ENCODE results near the gene STXBP5. TPM values are rescaled to one million over a fixed set of nuclear protein-coding genes. Genes with fewer than 3 reads are reported as not detected.
A peak's percentile ranks its signal among the peaks of the same experiment; 100 is the strongest.

The STXBP5 gene
- total and polyA plus RNA-seq, 2 experiments from 2014 or later, result 4.9 to 49.9 TPM

GRCh38 chr6:147429794-147430193, 225.6 kb downstream of the STXBP5 start:
- Histone ChIP-seq H4K20me1 (ENCODE audit: insufficient read depth) (no peaks in the 10 kb centered on the region), H3K79me2 (ENCODE audit: insufficient read depth) (no peaks in the 10 kb centered on the region), H3K27me3 (replicated peaks; ENCODE audit: insufficient read depth) (no peaks in the 10 kb centered on the region; the same call in 1 of the 2 replicates), H3K27ac (no peak overlapping the region), H3K4me3 (no peak overlapping the region), H3K4me2 (ENCODE audit: unreplicated experiment) (no peak overlapping the region), H3K4me1 (ENCODE audit: insufficient read depth) (no peaks in the 10 kb centered on the region), H3K36me3 (ENCODE audit: low read depth) (no peaks in the 10 kb centered on the region), H3F3A (ENCODE audit: insufficient read depth) (no peaks in the 10 kb centered on the region), H3K9me3 (ENCODE audit: low read depth) (no peaks in the 10 kb centered on the region), H2AFZ (no peak overlapping the region), H3K9ac (no peak overlapping the region), H3K9me2 (ENCODE audit: insufficient read depth) (no peaks in the 10 kb centered on the region)
- no peak for TF ChIP-seq EZH2phosphoT487 (IDR thresholded peaks at IDR 0.05; ENCODE audit: insufficient read depth, low read depth)
- TF ChIP-seq EZH2 (IDR thresholded peaks at IDR 0.05; ENCODE audit: insufficient read depth, poor library complexity, severe bottlenecking), result no peak
- in situ Hi-C loops (cut with MboI), result no loop called here
- no peak for DNase-seq
- WGBS, 2 experiments (ENCODE audit: low coverage in 1 of 2, low lambda C conversion rate in 2 of 2, missing lambda C conversion rate in 2 of 2), result 9 to 14% methylated on average over 3 of the region's 3 CpGs

- in situ Hi-C loops (cut with MboI), result no loop called here
- DNase-seq, result no peak
- Histone ChIP-seq H3K4me1 (ENCODE audit: insufficient read depth) (no peaks in the 10 kb centered on the region), H3K27me3 (replicated peaks; ENCODE audit: insufficient read depth) (no peaks in the 10 kb centered on the region; the same call in 1 of the 2 replicates), H3K79me2 (ENCODE audit: insufficient read depth) (no peaks in the 10 kb centered on the region), H3F3A (ENCODE audit: insufficient read depth) (no peaks in the 10 kb centered on the region), H2AFZ (no peak overlapping the region), H3K4me3 (no peak overlapping the region), H3K9me3 (ENCODE audit: low read depth) (no peaks in the 10 kb centered on the region), H3K9me2 (ENCODE audit: insufficient read depth) (no peaks in the 10 kb centered on the region), H3K36me3 (ENCODE audit: low read depth) (no peaks in the 10 kb centered on the region), H3K9ac (no peak overlapping the region), H4K20me1 (ENCODE audit: insufficient read depth) (no peaks in the 10 kb centered on the region), H3K27ac (no peak overlapping the region), H3K4me2 (ENCODE audit: unreplicated experiment) (no peak overlapping the region)
- TF ChIP-seq EZH2phosphoT487 (IDR thresholded peaks at IDR 0.05; ENCODE audit: insufficient read depth, low read depth) (no peak), EZH2 (IDR thresholded peaks at IDR 0.05; ENCODE audit: insufficient read depth, poor library complexity, severe bottlenecking) (no peak)
- WGBS, 2 experiments (ENCODE audit: low coverage in 1 of 2, low lambda C conversion rate in 2 of 2, missing lambda C conversion rate in 2 of 2), result 33% methylated on average over 2 of the region's 2 CpGs
Observed at GRCh38 chr6:147430811-147431210, 226.6 kb downstream of the STXBP5 start.

DNA sequence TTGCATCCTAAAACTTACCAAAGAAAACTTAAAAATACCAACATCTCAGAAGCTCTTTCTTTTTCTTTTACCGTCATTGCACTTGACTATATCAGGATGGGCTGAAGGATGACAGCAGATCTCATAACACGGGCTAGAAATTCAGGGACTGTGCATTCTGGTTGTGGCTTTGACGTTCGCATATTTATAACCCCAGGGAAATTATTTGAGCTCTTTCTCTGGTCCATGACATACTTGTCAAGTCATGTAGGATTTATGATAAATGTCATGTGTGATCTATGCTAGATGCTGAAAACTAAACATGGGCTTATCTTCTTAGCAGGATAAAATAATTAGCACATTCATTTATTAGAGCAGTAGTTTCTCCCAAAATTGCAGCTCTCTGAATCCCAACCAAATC, 229.9 kb downstream of the STXBP5 start:
- TF ChIP-seq EZH2phosphoT487 (IDR thresholded peaks at IDR 0.05; ENCODE audit: insufficient read depth, low read depth) (no peak), EZH2 (IDR thresholded peaks at IDR 0.05; ENCODE audit: insufficient read depth, poor library complexity, severe bottlenecking) (no peak)
- H3F3A ChIP-seq (ENCODE audit: insufficient read depth), result no peaks in the 10 kb centered on the region
- H3K4me3 ChIP-seq, result no peak overlapping the region
- no peaks in the 10 kb centered on the region for H3K27me3 ChIP-seq (replicated peaks; ENCODE audit: insufficient read depth)
- WGBS, 2 experiments (ENCODE audit: low coverage in 1 of 2, low lambda C conversion rate in 2 of 2, missing lambda C conversion rate in 2 of 2), result 25% methylated on average over 4 of the region's 4 CpGs
- no peaks in the 10 kb centered on the region for H3K36me3 ChIP-seq (ENCODE audit: low read depth)
- H3K79me2 ChIP-seq (ENCODE audit: insufficient read depth), result no peaks in the 10 kb centered on the region
- DNase-seq, result no peak
- no peaks in the 10 kb centered on the region for H3K4me1 ChIP-seq (ENCODE audit: insufficient read depth)
- H2AFZ ChIP-seq, result no peak overlapping the region
- H3K27ac ChIP-seq, result no peak overlapping the region
- no peaks in the 10 kb centered on the region for H3K9me3 ChIP-seq (ENCODE audit: low read depth)
- no peaks in the 10 kb centered on the region for H3K9me2 ChIP-seq (ENCODE audit: insufficient read depth)
- H3K9ac ChIP-seq, result no peak overlapping the region
- in situ Hi-C loops (cut with MboI), result no loop called here
- H3K4me2 ChIP-seq (ENCODE audit: unreplicated experiment), result no peak overlapping the region
- H4K20me1 ChIP-seq (ENCODE audit: insufficient read depth), result no peaks in the 10 kb centered on the region

- Histone ChIP-seq H3K27me3 (replicated peaks; ENCODE audit: insufficient read depth) (no peaks in the 10 kb centered on the region), H3F3A (ENCODE audit: insufficient read depth) (no peaks in the 10 kb centered on the region), H3K4me2 (ENCODE audit: unreplicated experiment) (no peak overlapping the region), H3K9me2 (ENCODE audit: insufficient read depth) (no peaks in the 10 kb centered on the region), H3K79me2 (ENCODE audit: insufficient read depth) (no peaks in the 10 kb centered on the region), H3K9ac (no peak overlapping the region), H3K4me3 (no peak overlapping the region), H3K36me3 (ENCODE audit: low read depth) (no peaks in the 10 kb centered on the region), H2AFZ (no peak overlapping the region), H3K9me3 (ENCODE audit: low read depth) (no peaks in the 10 kb centered on the region), H3K27ac (no peak overlapping the region), H4K20me1 (ENCODE audit: insufficient read depth) (no peaks in the 10 kb centered on the region), H3K4me1 (ENCODE audit: insufficient read depth) (no peaks in the 10 kb centered on the region)
- in situ Hi-C loops (cut with MboI), result no loop called here
- WGBS, 2 experiments (ENCODE audit: low coverage in 1 of 2, low lambda C conversion rate in 2 of 2, missing lambda C conversion rate in 2 of 2), result 3 to 5% methylated on average over 4 of the region's 4 CpGs
- DNase-seq, result peak; percentile 2
- TF ChIP-seq EZH2phosphoT487 (IDR thresholded peaks at IDR 0.05; ENCODE audit: insufficient read depth, low read depth) (no peak), EZH2 (IDR thresholded peaks at IDR 0.05; ENCODE audit: insufficient read depth, poor library complexity, severe bottlenecking) (no peak)
Observed at GRCh38 chr6:147434516-147434915, 230.3 kb downstream of the STXBP5 start.

GRCh38 chr6:147437615-147438014, 233.4 kb downstream of the STXBP5 start:
- no peaks in the 10 kb centered on the region for H3K36me3 ChIP-seq (ENCODE audit: low read depth)
- no peaks in the 10 kb centered on the region for H3K27me3 ChIP-seq (replicated peaks; ENCODE audit: insufficient read depth)
- no peak overlapping the region for H2AFZ ChIP-seq
- H3K9ac ChIP-seq, result no peak overlapping the region
- no peaks in the 10 kb centered on the region for H3K9me3 ChIP-seq (ENCODE audit: low read depth)
- no peaks in the 10 kb centered on the region for H3K79me2 ChIP-seq (ENCODE audit: insufficient read depth)
- TF ChIP-seq EZH2 (IDR thresholded peaks at IDR 0.05; ENCODE audit: insufficient read depth, poor library complexity, severe bottlenecking) (no peak), EZH2phosphoT487 (IDR thresholded peaks at IDR 0.05; ENCODE audit: insufficient read depth, low read depth) (no peak)
- no peak for DNase-seq
- H3F3A ChIP-seq (ENCODE audit: insufficient read depth), result no peaks in the 10 kb centered on the region
- H3K27ac ChIP-seq, result no peak overlapping the region
- no peaks in the 10 kb centered on the region for H3K4me1 ChIP-seq (ENCODE audit: insufficient read depth)
- no peak overlapping the region for H3K4me2 ChIP-seq (ENCODE audit: unreplicated experiment)
- H3K4me3 ChIP-seq, result no peak overlapping the region
- H3K9me2 ChIP-seq (ENCODE audit: insufficient read depth), result no peaks in the 10 kb centered on the region
- H4K20me1 ChIP-seq (ENCODE audit: insufficient read depth), result no peaks in the 10 kb centered on the region
- in situ Hi-C loops (cut with MboI), result no loop called here
- WGBS, 2 experiments (ENCODE audit: low coverage in 1 of 2, low lambda C conversion rate in 2 of 2, missing lambda C conversion rate in 2 of 2), result 2 to 5% methylated on average over 3 of the region's 3 CpGs

All from GM23248 (cell line).